ENCODE results near the gene NTSR1.

GRCh38 chr20:62802026-62802712 lies 93.5 kb downstream of the NTSR1 start:
- TF ChIP-seq CTCF (conservative IDR thresholded peaks at IDR 0.05; ENCODE audit: low read depth, low read length): no peak
- no peak for TF ChIP-seq EZH2 (IDR thresholded peaks at IDR 0.05; ENCODE audit: borderline replicate concordance, low read depth, low read length, poor library complexity, severe bottlenecking)
